Heart right ventricle (tissue), 16 donors: ENCODE data around the gene SCN10A. TPM values are rescaled to one million over a fixed set of nuclear protein-coding genes. Genes with fewer than 3 reads are reported as not detected.

Source experiments
- ATAC-seq, 8 donors: fragments of 200-7000 bp; cut with Tn5 transposase; one replicate each; pipeline ENCODE4 v1.9.1; 2020; ENCODE audit warnings: mild to moderate bottlenecking in 8 of 8, moderate library complexity in 8 of 8, moderate number of reproducible peaks in 1 of 8
- DNase-seq, 2 donors: peaks; one replicate each; pipeline ENCODE4 v3.0.0-alpha.2; 2020
- H3K27ac ChIP-seq, 10 donors: fragments of 200-600 bp; sonication (generic) in 2 of 10; one replicate each; pipeline versions ENCODE4 v1.5.0 to v1.8.0; 2020 to 2022; ENCODE audit warnings: mild to moderate bottlenecking in 3 of 10
- H3K27me3 ChIP-seq, 7 donors: fragments of 200-600 bp; one replicate each; pipeline ENCODE4 v1.8.0; 2021 to 2022; ENCODE audit warnings: mild to moderate bottlenecking in 2 of 7
- H3K36me3 ChIP-seq, 9 donors: fragments of 200-600 bp; sonication (generic) in 1 of 9; one replicate each; pipeline versions ENCODE4 v1.5.0 to v1.8.0; 2020 to 2022; ENCODE audit warnings: mild to moderate bottlenecking in 2 of 9
- H3K4me1 ChIP-seq, 9 donors: fragments of 200-600 bp; sonication (generic) in 1 of 9; one replicate each; pipeline versions ENCODE4 v1.5.0 to v1.8.0; 2020 to 2022; ENCODE audit warnings: mild to moderate bottlenecking in 4 of 9
- H3K4me3 ChIP-seq, 10 donors: fragments of 200-600 bp; sonication (generic) in 2 of 10; one replicate each; pipeline versions ENCODE4 v1.5.0 to v1.8.0; 2020 to 2022; ENCODE audit warnings: mild to moderate bottlenecking in 7 of 10, moderate library complexity in 2 of 10
- H3K9me3 ChIP-seq, 11 donors: fragments of 200-600 bp in 10 of 11; sonication (generic) in 2 of 11; one replicate each; pipeline versions ENCODE4 v1.5.0 to v1.8.0; 2013 to 2022; ENCODE audit warnings: mild to moderate bottlenecking in 2 of 11, control low read depth in 1 of 11, moderate library complexity in 1 of 11
- CTCF ChIP-seq, 9 donors: fragments of 200-600 bp; sonication (generic) in 2 of 9; IDR thresholded peaks; one replicate each; pipeline versions ENCODE4 v1.5.0 to v1.8.0; 2021 to 2022; ENCODE audit warnings: antibody characterized with exemption in 9 of 9, mild to moderate bottlenecking in 5 of 9, moderate library complexity in 1 of 9
- WGBS, 2 donors: extraction: QIAGEN DNeasy Blood & Tissue Kit; methylation state at CpG; one replicate each; pipeline ENCODE4 v1.1.7; 2013; ENCODE audit warnings: inconsistent platforms in 1 of 2; 5-methylcytosine and 5-hydroxymethylcytosine counted together
- intact Hi-C, 10 donors: fragments of 100-400 bp; cut with DNase I; formaldehyde crosslinking; loops; one replicate each; pipeline versions ENCODE4 v1.11.1 to v1.14.2; 2022
- polyA plus RNA-seq, 2 donors: library from polyadenylated mRNA; stranded (reverse); fragments of 200-250 nt; gene quantifications; one replicate each; pipeline ENCODE4 v1.2.3, GENCODE V29; 2013
- total RNA-seq, 10 donors: library from RNA; stranded (reverse); fragmentation: NEBNext Ultra II Directional in 3 of 10; extraction: Animal tissue kit (Norgen Biotek cat#: 25700) in 3 of 10; gene quantifications; one replicate each; pipeline versions ENCODE4 v1.2.1 to v1.2.4, GENCODE V29; 2021 to 2023
- donor health status: Arrhythmogenic right ventricular cardiomyopathy.
- donor health status: ischemic (EF 13 %, LVEDD 7.1; RV severe dilation, severe dysfunction).
- donor health status: healthy with polysubstance abuse.
- donor health status: DM: no; HTN: yes; CAD: no.
- donor health status: DM: no; HTN: no; CAD: no.
- donor health status: ischemic (EF 25% LVEDD 6.9; RV normal size, moderate dysfunction).
- donor health status: ischemic (EF 25% LVEDD 5.7; RV mildly dilated, moderate dysfunction).
- donor health status: healthy.
- donor health status: DM: yes; HTN: yes; CAD: no.
- donor health status: Ischemic cardiomyopathy.
- donor health status: ischemic (EF 35%, LVEDD 5.7; RV mildly dilated, moderate dysfunction).
- donor health status: nonischemic (EF 11% LVEDD 7.7; RV severe dilation, severe dysfunction).
- donor health status: DM: yes; HTN: yes; CAD: no.
- donor health status: PGD.
- donor health status: ischemic (EF 29% LVEDD 5.4; RV normal size, mild dysfunction).
- donor health status: nonischemic (EF 23%, LVEDD 6.1; RV moderate dilation, normal function).

Gene SCN10A
- total and polyA plus RNA-seq, 12 donors = 0.03 to 0.36 (median 0.07) TPM

GRCh38 chr3:38725726-38726419 is 90.1 kb downstream of the SCN10A start:
- H3K27ac ChIP-seq = peak overlapping the region in 9 of 10 donors; percentile 5 to 86 (median 70)
- H3K9me3 ChIP-seq = no peaks in the 10 kb centered on the region
- DNase-seq = peak; percentile 60
- intact Hi-C loops = no loop called here
- no peaks in the 10 kb centered on the region for H3K27me3 ChIP-seq
- H3K4me3 ChIP-seq = no peak overlapping the region
- peaks cover 0 to 46% (median 21%) of the 10 kb centered on the region in 9 donors for H3K4me1 ChIP-seq
- peak; percentile 67 to 95 (median 87) for ATAC-seq
- 25 to 38% methylated on average over 5 of the region's 5 CpGs for WGBS, 2 donors
- H3K36me3 ChIP-seq = no peaks in the 10 kb centered on the region
- no peak for TF ChIP-seq CTCF (IDR thresholded peaks at IDR 0.05)

GRCh38 chr3:38724392-38724736 is 91.7 kb downstream of the SCN10A start:
- Histone ChIP-seq H3K9me3 (no peaks in the 10 kb centered on the region), H3K36me3 (no peaks in the 10 kb centered on the region), H3K27ac (peak overlapping the region in 9 of 10 donors; percentile 5 to 86 (median 70)), H3K27me3 (no peaks in the 10 kb centered on the region), H3K4me3 (no peak overlapping the region), H3K4me1 (peaks cover 0 to 46% (median 21%) of the 10 kb centered on the region in 9 donors)
- WGBS, 2 donors = 62% methylated on average over 2 of the region's 2 CpGs
- no peak for TF ChIP-seq CTCF (IDR thresholded peaks at IDR 0.05)
- DNase-seq (no peak), ATAC-seq (peak in 1 of 8 donors; percentile 5)
- intact Hi-C loops = no loop called here

GRCh38 chr3:38723569-38724391 is 92.2 kb downstream of the SCN10A start:
- WGBS, 2 donors = 45 to 46% methylated on average over 16 of the region's 16 CpGs
- Histone ChIP-seq H3K27ac (peak overlapping the region; percentile 27 to 86 (median 72)), H3K9me3 (no peaks in the 10 kb centered on the region), H3K4me1 (peaks cover 0 to 48% (median 23%) of the 10 kb centered on the region in 9 donors), H3K4me3 (no peak overlapping the region), H3K27me3 (no peaks in the 10 kb centered on the region), H3K36me3 (no peaks in the 10 kb centered on the region)
- ATAC-seq (peak; percentile 46 to 80 (median 74)), DNase-seq (peak; percentile 34 to 43)
- intact Hi-C loops = no loop called here
- no peak for TF ChIP-seq CTCF (IDR thresholded peaks at IDR 0.05)

GRCh38 chr3:38722781-38723568 is 93.0 kb downstream of the SCN10A start:
- Histone ChIP-seq H3K27me3 (no peaks in the 10 kb centered on the region), H3K9me3 (no peaks in the 10 kb centered on the region), H3K4me1 (peaks cover 0 to 56% (median 23%) of the 10 kb centered on the region in 9 donors), H3K27ac (peak overlapping the region in 9 of 10 donors; percentile 27 to 86 (median 77)), H3K36me3 (no peaks in the 10 kb centered on the region), H3K4me3 (no peak overlapping the region)
- TF ChIP-seq CTCF (IDR thresholded peaks at IDR 0.05) = no peak
- 69 to 76% methylated on average over 12 of the region's 12 CpGs for WGBS, 2 donors
- no peak for ATAC-seq
- no peak for DNase-seq
- intact Hi-C loops = no loop called here
